HEK293 (cell line): ENCODE results near the gene CHST3.
A peak's percentile ranks its signal among the peaks of the same experiment; 100 is the strongest.

Source experiments
- CTCF ChIA-PET: fragments of 350-600 bp; formaldehyde crosslinking; extraction: SDS; loops from one replicate; lab custom pipeline; 2021; ENCODE audit warnings: antibody characterized with exemption; lab: Yijun Ruan, JAX
- POLR2A ChIA-PET: fragments of 300-600 bp; formaldehyde crosslinking; extraction: SDS; loops from one replicate; lab custom pipeline; 2020; ENCODE audit warnings: antibody characterized with exemption, inconsistent platforms; lab: Yijun Ruan, JAX
- H3K27ac ChIP-seq: fragments of 200-500 bp; sonication (Bioruptor generic); 2 replicates; pipeline ENCODE4 v1.5.1; 2014; ENCODE audit warnings: low read depth, low read length, control low read depth, inconsistent platforms; ENCODE audit errors: extremely low read depth
- H3K36me3 ChIP-seq, 2 experiments: fragments of 200-500 bp in 1 of 2; sonication (Bioruptor generic) in 1 of 2; 1 replicate in 1 of 2; 2 replicates in 1 of 2; pipeline ENCODE4 v1.5.1; 2014 to 2017; ENCODE audit warnings: inconsistent platforms in 2 of 2, low read length in 2 of 2; ENCODE audit not compliant: control insufficient read depth in 2 of 2, insufficient read depth in 1 of 2
- H3K4me1 ChIP-seq: fragments of 200-500 bp; sonication (Bioruptor generic); 2 replicates; pipeline ENCODE4 v1.5.1; 2014; ENCODE audit warnings: mild to moderate bottlenecking, low read length, inconsistent platforms; ENCODE audit not compliant: control insufficient read depth, insufficient read depth
- H3K4me3 ChIP-seq: 2 replicates; pipeline ENCODE4 v1.5.1; 2011; ENCODE audit warnings: low read depth, mild to moderate bottlenecking, control low read depth, low read length, moderate library complexity
- H3K9me3 ChIP-seq: fragments of 200-500 bp; sonication (Bioruptor generic); 2 replicates; pipeline ENCODE4 v1.5.1; 2014; ENCODE audit warnings: low read depth, low read length, inconsistent platforms; ENCODE audit not compliant: control insufficient read depth, insufficient read depth
- EGR2 ChIP-seq: fragments of 450-650 bp; formaldehyde crosslinking; IDR thresholded peaks from 2 replicates; pipeline ENCODE4 v1.5.1; 2016; ENCODE audit warnings: low read depth, missing biosample characterization, missing genetic modification characterization
- HOXC10 ChIP-seq: sonication (generic); formaldehyde crosslinking; IDR thresholded peaks from 2 replicates; pipeline ENCODE4 v1.8.1; 2023; ENCODE audit warnings: mild to moderate bottlenecking, missing genetic modification reagents
- KLF16 ChIP-seq: fragments of 450-650 bp; formaldehyde crosslinking; IDR thresholded peaks from 2 replicates; pipeline ENCODE4 v1.5.1; 2017; ENCODE audit warnings: missing biosample characterization, missing genetic modification characterization
- OSR2 ChIP-seq: fragments of 450-650 bp; formaldehyde crosslinking; IDR thresholded peaks from 2 replicates; pipeline ENCODE4 v1.5.1; 2016; ENCODE audit warnings: missing biosample characterization, missing genetic modification characterization
- SETDB1 ChIP-seq: IDR thresholded peaks from one replicate; pipeline ENCODE4 v1.6.1; 2017; ENCODE audit warnings: mild to moderate bottlenecking, low read length, moderate library complexity, mixed read lengths; ENCODE audit not compliant: insufficient read length
- ZBTB21 ChIP-seq: fragments of 450-650 bp; formaldehyde crosslinking; IDR thresholded peaks from 2 replicates; pipeline ENCODE4 v1.5.1; 2017; ENCODE audit warnings: missing biosample characterization, missing genetic modification characterization
- ZBTB48 ChIP-seq: fragments of 450-650 bp; formaldehyde crosslinking; IDR thresholded peaks from 2 replicates; pipeline ENCODE4 v1.5.1; 2016; ENCODE audit warnings: missing biosample characterization, missing genetic modification characterization
- ZBTB8A ChIP-seq: fragments of 450-650 bp; formaldehyde crosslinking; IDR thresholded peaks from 2 replicates; pipeline ENCODE4 v1.5.1; 2016; ENCODE audit warnings: missing biosample characterization, missing genetic modification characterization
- ZFHX2 ChIP-seq: fragments of 450-650 bp; formaldehyde crosslinking; conservative IDR thresholded peaks from 2 replicates; pipeline ENCODE4 v1.5.1; 2016; ENCODE audit warnings: missing biosample characterization, missing genetic modification characterization
- ZNF121 ChIP-seq: fragments of 450-650 bp; formaldehyde crosslinking; IDR thresholded peaks from 2 replicates; pipeline ENCODE4 v1.5.1; 2016; ENCODE audit warnings: missing biosample characterization, missing genetic modification characterization
- ZNF302 ChIP-seq: fragments of 450-650 bp; formaldehyde crosslinking; IDR thresholded peaks from 2 replicates; pipeline ENCODE4 v1.5.1; 2016; ENCODE audit warnings: missing biosample characterization, missing genetic modification characterization, low read depth
- ZNF341 ChIP-seq: fragments of 450-650 bp; formaldehyde crosslinking; IDR thresholded peaks from 2 replicates; pipeline ENCODE4; 2016; ENCODE audit warnings: low read depth, missing biosample characterization, missing genetic modification characterization
- ZNF37A ChIP-seq: fragments of 450-650 bp; IDR thresholded peaks from 2 replicates; pipeline ENCODE4 v1.5.1; 2018; ENCODE audit warnings: missing biosample characterization, missing genetic modification characterization
- ZNF426 ChIP-seq: fragments of 450-650 bp; formaldehyde crosslinking; IDR thresholded peaks from 2 replicates; pipeline ENCODE4 v1.5.1; 2017; ENCODE audit warnings: missing biosample characterization, missing genetic modification characterization, mild to moderate bottlenecking, inconsistent platforms, moderate library complexity
- ZNF433 ChIP-seq: fragments of 450-650 bp; formaldehyde crosslinking; IDR thresholded peaks from 2 replicates; pipeline ENCODE4 v1.5.1; 2016; ENCODE audit warnings: missing biosample characterization, missing genetic modification characterization, low read depth
- ZNF521 ChIP-seq: fragments of 450-650 bp; formaldehyde crosslinking; IDR thresholded peaks from 2 replicates; pipeline ENCODE4 v1.5.1; 2017; ENCODE audit warnings: missing biosample characterization, mild to moderate bottlenecking, missing genetic modification characterization
- ZNF777 ChIP-seq: fragments of 450-650 bp; formaldehyde crosslinking; IDR thresholded peaks from 2 replicates; pipeline ENCODE4 v1.5.1; 2017; ENCODE audit warnings: missing biosample characterization, missing genetic modification characterization, borderline replicate concordance
- ZNF791 ChIP-seq: fragments of 450-650 bp; formaldehyde crosslinking; IDR thresholded peaks from 2 replicates; pipeline ENCODE4 v1.5.1; 2016; ENCODE audit warnings: missing biosample characterization, missing genetic modification characterization
- ZSCAN16 ChIP-seq: fragments of 450-650 bp; formaldehyde crosslinking; IDR thresholded peaks from 2 replicates; pipeline ENCODE4 v1.5.1; 2016; ENCODE audit warnings: missing biosample characterization, missing genetic modification characterization
- TF ChIP-seq, protein P1 (sequence below): fragments of 450-650 bp; formaldehyde crosslinking; IDR thresholded peaks from 2 replicates; pipeline ENCODE4 v1.5.1; 2016; ENCODE audit warnings: missing biosample characterization, missing genetic modification characterization
- TF ChIP-seq, protein P2 (sequence below): fragments of 450-650 bp; formaldehyde crosslinking; IDR thresholded peaks from 2 replicates; pipeline ENCODE4 v1.5.1; 2016; ENCODE audit warnings: missing biosample characterization, missing genetic modification characterization
- TF ChIP-seq, protein P3 (sequence below): fragments of 450-650 bp; formaldehyde crosslinking; IDR thresholded peaks from 2 replicates; pipeline ENCODE4 v1.5.1; 2016; ENCODE audit warnings: missing biosample characterization, missing genetic modification characterization, borderline replicate concordance

Gene CHST3

DNA sequence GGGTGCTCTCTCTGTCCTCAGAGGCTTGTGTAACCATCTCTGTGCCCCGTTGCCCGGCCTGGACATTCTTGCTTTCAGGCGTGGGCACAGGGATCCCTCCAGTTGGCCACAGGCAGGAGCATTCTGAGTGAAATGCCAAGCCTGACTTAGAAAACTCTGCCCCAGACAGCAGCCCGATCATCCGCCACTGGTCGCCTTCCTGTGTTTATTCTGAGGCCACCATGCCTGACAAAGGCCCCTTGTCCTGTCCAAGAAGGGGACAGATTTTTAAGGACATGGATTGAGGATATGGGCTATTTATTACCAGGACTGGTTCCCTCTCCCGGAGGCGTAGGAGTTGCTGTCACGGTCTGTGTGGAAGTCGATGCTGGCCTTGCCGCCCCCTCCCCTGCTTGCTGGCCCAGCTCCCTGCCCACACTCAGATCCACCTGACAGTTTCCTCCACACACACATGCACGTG lies 69.9 kb downstream of the CHST3 start:
- Histone ChIP-seq H3K4me3 (no peak overlapping the region), H3K9me3 (no peaks in the 10 kb centered on the region), H3K27ac (no peak overlapping the region), H3K4me1 (no peaks in the 10 kb centered on the region), H3K36me3 (no peaks in the 10 kb centered on the region)
- ChIA-PET POLR2A (no interaction called here), CTCF (interaction anchor here (2.4 kb wide), 1 partner anchor 14 kb away, joined by 15 read pairs; no protein-coding TSS in a partner anchor)
- TF ChIP-seq ZNF37A (tag by site-specific recombination) (no peak), ZFHX2 (peak; percentile 90), ZNF777 (tag by site-specific recombination) (no peak), EGR2 (peak; percentile 94)
- TF ChIP-seq, protein P1, sequence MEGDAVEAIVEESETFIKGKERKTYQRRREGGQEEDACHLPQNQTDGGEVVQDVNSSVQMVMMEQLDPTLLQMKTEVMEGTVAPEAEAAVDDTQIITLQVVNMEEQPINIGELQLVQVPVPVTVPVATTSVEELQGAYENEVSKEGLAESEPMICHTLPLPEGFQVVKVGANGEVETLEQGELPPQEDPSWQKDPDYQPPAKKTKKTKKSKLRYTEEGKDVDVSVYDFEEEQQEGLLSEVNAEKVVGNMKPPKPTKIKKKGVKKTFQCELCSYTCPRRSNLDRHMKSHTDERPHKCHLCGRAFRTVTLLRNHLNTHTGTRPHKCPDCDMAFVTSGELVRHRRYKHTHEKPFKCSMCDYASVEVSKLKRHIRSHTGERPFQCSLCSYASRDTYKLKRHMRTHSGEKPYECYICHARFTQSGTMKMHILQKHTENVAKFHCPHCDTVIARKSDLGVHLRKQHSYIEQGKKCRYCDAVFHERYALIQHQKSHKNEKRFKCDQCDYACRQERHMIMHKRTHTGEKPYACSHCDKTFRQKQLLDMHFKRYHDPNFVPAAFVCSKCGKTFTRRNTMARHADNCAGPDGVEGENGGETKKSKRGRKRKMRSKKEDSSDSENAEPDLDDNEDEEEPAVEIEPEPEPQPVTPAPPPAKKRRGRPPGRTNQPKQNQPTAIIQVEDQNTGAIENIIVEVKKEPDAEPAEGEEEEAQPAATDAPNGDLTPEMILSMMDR (tag by site-specific recombination) = no peak

DNA sequence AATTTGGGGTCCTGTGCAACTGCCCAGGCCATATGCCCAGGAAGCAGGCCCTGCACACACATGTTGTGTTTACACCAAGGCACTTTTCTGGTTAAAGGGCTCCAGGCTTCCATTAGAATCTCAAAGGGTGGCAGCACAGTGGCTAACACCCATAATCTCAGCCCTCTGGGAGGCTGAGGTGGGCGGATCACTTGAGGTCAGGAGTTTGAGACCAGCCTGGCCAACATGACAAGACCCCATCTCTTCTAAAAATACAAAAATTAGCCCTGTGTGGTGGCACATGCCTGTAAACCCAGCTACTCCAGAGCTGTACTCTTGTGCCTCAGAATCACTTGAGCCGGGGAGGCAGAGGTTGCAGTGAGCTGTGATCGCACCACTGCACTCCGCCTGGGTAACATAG lies 70.6 kb downstream of the CHST3 start:
- Histone ChIP-seq H3K4me3 (no peak overlapping the region), H3K27ac (no peak overlapping the region), H3K9me3 (no peaks in the 10 kb centered on the region), H3K36me3 (no peaks in the 10 kb centered on the region), H3K4me1 (no peaks in the 10 kb centered on the region)
- CTCF ChIA-PET = no interaction called here
- POLR2A ChIA-PET = no interaction called here
- TF ChIP-seq ZBTB8A (tag by site-specific recombination) = peak; percentile 57; the same call in 1 of the 2 replicates
- no peak for TF ChIP-seq ZNF521 (tag by site-specific recombination)

DNA sequence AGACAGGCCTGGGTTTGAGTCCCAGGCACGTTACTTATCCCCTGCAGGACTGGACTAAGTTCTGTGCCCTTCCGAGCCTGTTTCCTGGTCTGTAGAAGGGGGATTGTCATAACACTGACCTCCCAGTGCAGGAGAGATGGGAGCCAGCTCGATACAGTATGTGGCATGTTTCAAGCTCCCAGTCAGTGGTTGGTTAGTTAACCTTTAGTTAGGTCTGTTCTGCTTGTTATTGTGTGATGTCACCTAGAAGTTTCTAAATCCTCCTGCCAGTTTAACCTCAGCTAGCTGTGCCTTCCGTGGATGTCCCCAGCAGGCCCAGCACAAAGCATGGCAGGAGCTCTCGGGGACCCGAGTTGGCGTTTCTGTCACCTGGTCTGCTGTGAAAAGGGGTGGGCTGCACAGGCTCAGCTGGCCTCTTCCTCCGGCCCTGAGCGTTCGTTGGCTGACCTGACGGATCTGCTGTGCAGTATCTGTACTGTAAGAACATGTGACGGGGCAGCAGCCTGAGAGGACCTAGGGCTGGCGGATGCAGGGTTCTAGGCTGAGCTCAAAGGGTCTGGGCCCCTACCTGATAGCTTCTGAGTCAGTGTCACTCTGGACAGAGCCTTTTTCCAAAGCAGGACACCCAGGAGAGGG lies 71.2 kb downstream of the CHST3 start:
- ChIA-PET CTCF (interaction anchor here (0.6 kb wide), 1 partner anchor 13 kb away, joined by 4 read pairs; no protein-coding TSS in a partner anchor), POLR2A (no interaction called here)
- Histone ChIP-seq H3K4me3 (no peak overlapping the region), H3K27ac (no peak overlapping the region), H3K9me3 (no peaks in the 10 kb centered on the region), H3K4me1 (no peaks in the 10 kb centered on the region), H3K36me3 (no peaks in the 10 kb centered on the region)
- TF ChIP-seq ZNF433 (no peak), HOXC10 (CRISPR knock-in tag) (no peak), ZBTB48 (tag by site-specific recombination) (no peak), ZNF426 (tag by site-specific recombination) (no peak), ZNF121 (no peak), OSR2 (tag by site-specific recombination) (no peak), ZBTB21 (tag by site-specific recombination) (no peak), ZNF341 (no peak), KLF16 (no peak), ZSCAN16 (tag by site-specific recombination) (no peak), SETDB1 (no peak), ZNF302 (tag by site-specific recombination) (no peak), ZNF791 (tag by site-specific recombination) (no peak)
- TF ChIP-seq, protein P2, sequence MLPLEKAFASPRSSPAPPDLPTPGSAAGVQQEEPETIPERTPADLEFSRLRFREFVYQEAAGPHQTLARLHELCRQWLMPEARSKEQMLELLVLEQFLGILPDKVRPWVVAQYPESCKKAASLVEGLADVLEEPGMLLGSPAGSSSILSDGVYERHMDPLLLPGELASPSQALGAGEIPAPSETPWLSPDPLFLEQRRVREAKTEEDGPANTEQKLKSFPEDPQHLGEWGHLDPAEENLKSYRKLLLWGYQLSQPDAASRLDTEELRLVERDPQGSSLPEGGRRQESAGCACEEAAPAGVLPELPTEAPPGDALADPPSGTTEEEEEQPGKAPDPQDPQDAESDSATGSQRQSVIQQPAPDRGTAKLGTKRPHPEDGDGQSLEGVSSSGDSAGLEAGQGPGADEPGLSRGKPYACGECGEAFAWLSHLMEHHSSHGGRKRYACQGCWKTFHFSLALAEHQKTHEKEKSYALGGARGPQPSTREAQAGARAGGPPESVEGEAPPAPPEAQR = no peak
- TF ChIP-seq, protein P3, sequence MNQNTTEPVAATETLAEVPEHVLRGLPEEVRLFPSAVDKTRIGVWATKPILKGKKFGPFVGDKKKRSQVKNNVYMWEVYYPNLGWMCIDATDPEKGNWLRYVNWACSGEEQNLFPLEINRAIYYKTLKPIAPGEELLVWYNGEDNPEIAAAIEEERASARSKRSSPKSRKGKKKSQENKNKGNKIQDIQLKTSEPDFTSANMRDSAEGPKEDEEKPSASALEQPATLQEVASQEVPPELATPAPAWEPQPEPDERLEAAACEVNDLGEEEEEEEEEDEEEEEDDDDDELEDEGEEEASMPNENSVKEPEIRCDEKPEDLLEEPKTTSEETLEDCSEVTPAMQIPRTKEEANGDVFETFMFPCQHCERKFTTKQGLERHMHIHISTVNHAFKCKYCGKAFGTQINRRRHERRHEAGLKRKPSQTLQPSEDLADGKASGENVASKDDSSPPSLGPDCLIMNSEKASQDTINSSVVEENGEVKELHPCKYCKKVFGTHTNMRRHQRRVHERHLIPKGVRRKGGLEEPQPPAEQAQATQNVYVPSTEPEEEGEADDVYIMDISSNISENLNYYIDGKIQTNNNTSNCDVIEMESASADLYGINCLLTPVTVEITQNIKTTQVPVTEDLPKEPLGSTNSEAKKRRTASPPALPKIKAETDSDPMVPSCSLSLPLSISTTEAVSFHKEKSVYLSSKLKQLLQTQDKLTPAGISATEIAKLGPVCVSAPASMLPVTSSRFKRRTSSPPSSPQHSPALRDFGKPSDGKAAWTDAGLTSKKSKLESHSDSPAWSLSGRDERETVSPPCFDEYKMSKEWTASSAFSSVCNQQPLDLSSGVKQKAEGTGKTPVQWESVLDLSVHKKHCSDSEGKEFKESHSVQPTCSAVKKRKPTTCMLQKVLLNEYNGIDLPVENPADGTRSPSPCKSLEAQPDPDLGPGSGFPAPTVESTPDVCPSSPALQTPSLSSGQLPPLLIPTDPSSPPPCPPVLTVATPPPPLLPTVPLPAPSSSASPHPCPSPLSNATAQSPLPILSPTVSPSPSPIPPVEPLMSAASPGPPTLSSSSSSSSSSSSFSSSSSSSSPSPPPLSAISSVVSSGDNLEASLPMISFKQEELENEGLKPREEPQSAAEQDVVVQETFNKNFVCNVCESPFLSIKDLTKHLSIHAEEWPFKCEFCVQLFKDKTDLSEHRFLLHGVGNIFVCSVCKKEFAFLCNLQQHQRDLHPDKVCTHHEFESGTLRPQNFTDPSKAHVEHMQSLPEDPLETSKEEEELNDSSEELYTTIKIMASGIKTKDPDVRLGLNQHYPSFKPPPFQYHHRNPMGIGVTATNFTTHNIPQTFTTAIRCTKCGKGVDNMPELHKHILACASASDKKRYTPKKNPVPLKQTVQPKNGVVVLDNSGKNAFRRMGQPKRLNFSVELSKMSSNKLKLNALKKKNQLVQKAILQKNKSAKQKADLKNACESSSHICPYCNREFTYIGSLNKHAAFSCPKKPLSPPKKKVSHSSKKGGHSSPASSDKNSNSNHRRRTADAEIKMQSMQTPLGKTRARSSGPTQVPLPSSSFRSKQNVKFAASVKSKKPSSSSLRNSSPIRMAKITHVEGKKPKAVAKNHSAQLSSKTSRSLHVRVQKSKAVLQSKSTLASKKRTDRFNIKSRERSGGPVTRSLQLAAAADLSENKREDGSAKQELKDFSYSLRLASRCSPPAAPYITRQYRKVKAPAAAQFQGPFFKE (tag by site-specific recombination) = no peak
